ENCODE measurements around the gene SPPL2B. TPM values are rescaled to one million over a fixed set of nuclear protein-coding genes. Genes with fewer than 3 reads are reported as not detected.

SPPL2B gene
- total RNA-seq, 1 experiment from 2014 or later = 73.7 TPM

- Histone ChIP-seq H4K8ac (replicated peaks; ENCODE audit: insufficient read length, low read depth, low read length) (no peak overlapping the region), H3K56ac (ENCODE audit: insufficient read length, low read depth, low read length) (no peak overlapping the region), H2BK15ac (ENCODE audit: low read depth, low read length) (no peak overlapping the region), H2AK5ac (ENCODE audit: insufficient read length, low read length) (no peak overlapping the region), H4K20me1 (ENCODE audit: control insufficient read depth, insufficient read depth, insufficient read length) (no peaks in the 10 kb centered on the region), H4K5ac (ENCODE audit: insufficient read length, low read depth, low read length) (no peak overlapping the region), H2BK20ac (ENCODE audit: low read depth, low read length, poor library complexity, severe bottlenecking) (no peak overlapping the region), H3K79me1 (ENCODE audit: insufficient read depth, low read depth, low read length, poor library complexity, severe bottlenecking) (no peaks in the 10 kb centered on the region), H3K9ac (ENCODE audit: extremely low read depth, insufficient read length, low read length) (no peak overlapping the region), H3K4me1 (ENCODE audit: insufficient read depth, low read length) (no peaks in the 10 kb centered on the region), H2AFZ (ENCODE audit: low read length) (no peak overlapping the region), H3K27ac (ENCODE audit: insufficient read length, low read depth, low read length) (no peak overlapping the region), H3T11ph (ENCODE audit: low read length) (no peak overlapping the region), H2BK12ac (ENCODE audit: insufficient read length, low read depth, low read length) (no peak overlapping the region), H3K4ac (ENCODE audit: low read depth, low read length) (no peak overlapping the region), H2BK120ac (ENCODE audit: low read depth, low read length, poor library complexity, severe bottlenecking) (no peak overlapping the region), H3K79me2 (ENCODE audit: insufficient read depth, low read length) (no peaks in the 10 kb centered on the region), H3K23ac (ENCODE audit: insufficient read length, low read depth, low read length) (no peak overlapping the region), H4K91ac (ENCODE audit: insufficient read length, low read depth, low read length) (no peak overlapping the region), H3K27me3 (ENCODE audit: insufficient read depth, low read length) (no peaks in the 10 kb centered on the region), H3K14ac (ENCODE audit: insufficient read depth, low read length) (no peak overlapping the region), H3K9me3 (ENCODE audit: control insufficient read depth, low read depth, low read length) (no peaks in the 10 kb centered on the region), H2BK5ac (ENCODE audit: insufficient read length, low read length) (no peak overlapping the region), H3K18ac (ENCODE audit: insufficient read length, low read depth, low read length) (no peak overlapping the region), H3K4me2 (ENCODE audit: insufficient read depth, insufficient read length, low read length) (no peak overlapping the region), H3K23me2 (ENCODE audit: insufficient read length, low read depth, low read length, poor library complexity, severe bottlenecking) (no peaks in the 10 kb centered on the region)
- Mint-ChIP-seq H3K4me1 (peaks cover 0 to 8% of the 10 kb centered on the region in 2 experiments; a peak in 1 of 4 replicates), H3K27ac (no peak overlapping the region), H3K9me3 (no peaks in the 10 kb centered on the region), H3K27me3 (ENCODE audit: low read depth) (no peaks in the 10 kb centered on the region; the same call in 1 of the 2 replicates), H3K36me3 (ENCODE audit: insufficient read depth in 1 of 3, low read depth in 3 of 3) (peaks cover 4 to 35% (median 34%) of the 10 kb centered on the region in 3 experiments; a peak in 6 of 7 replicates), H3K4me3 (no peak overlapping the region)
- no CpG with 5 or more reads among the region's 39 CpGs for WGBS (ENCODE audit: extremely low coverage, insufficient read length, low lambda C conversion rate)
- DNase-seq = no peak
- TF ChIP-seq CTCF (conservative IDR thresholded peaks at IDR 0.05) = no peak
These were observed 6.8 kb upstream of the SPPL2B start for GRCh38 chr19:2321565-2322283.

All from H9 (cell line).